T-helper 1 cell treated with Interleukin-12 subunit alpha and Interleukin-12 subunit beta and Interleukin-4 antibody, amounts not matched to agents 30 μg/mL and 1 μg/mL, for 36 hours (primary cell): ENCODE results near the gene RPF1.
A peak's percentile ranks its signal among the peaks of the same experiment; 100 is the strongest.

Source experiments
- H3K27ac Mint-ChIP-seq: one replicate; pipeline ENCODE4 v1.8.0; 2021; ENCODE audit warnings: mild to moderate bottlenecking, mixed read lengths
- H3K27me3 Mint-ChIP-seq: one replicate; pipeline ENCODE4 v1.8.0; 2021; ENCODE audit warnings: low read depth, mixed read lengths
- H3K36me3 Mint-ChIP-seq: one replicate; pipeline ENCODE4 v1.8.0; 2021; ENCODE audit warnings: low read depth, mixed read lengths
- H3K4me1 Mint-ChIP-seq: one replicate; pipeline ENCODE4 v1.8.0; 2021; ENCODE audit warnings: low read depth, mixed read lengths
- H3K4me3 Mint-ChIP-seq: one replicate; pipeline ENCODE4 v1.8.0; 2021; ENCODE audit warnings: mild to moderate bottlenecking, moderate library complexity, mixed read lengths
- H3K9me3 Mint-ChIP-seq: one replicate; pipeline ENCODE4 v1.8.0; 2021; ENCODE audit warnings: mixed read lengths

The RPF1 gene

GRCh38 chr1:84467298-84467697 lies 11.8 kb upstream of the RPF1 start:
- no peaks in the 10 kb centered on the region for H3K9me3 Mint-ChIP-seq
- no peak overlapping the region for H3K27ac Mint-ChIP-seq
- H3K27me3 Mint-ChIP-seq, result peaks cover 62% of the 10 kb centered on the region
- no peak overlapping the region for H3K4me3 Mint-ChIP-seq
- H3K4me1 Mint-ChIP-seq, result no peaks in the 10 kb centered on the region
- H3K36me3 Mint-ChIP-seq, result no peaks in the 10 kb centered on the region

GRCh38 chr1:84476225-84476624 lies 2.8 kb upstream of the RPF1 start:
- Mint-ChIP-seq H3K9me3 (peaks cover 16% of the 10 kb centered on the region), H3K27me3 (peaks cover 41% of the 10 kb centered on the region), H3K4me3 (no peak overlapping the region), H3K27ac (no peak overlapping the region), H3K36me3 (peaks cover 15% of the 10 kb centered on the region), H3K4me1 (peaks cover 12% of the 10 kb centered on the region)

- H3K27ac Mint-ChIP-seq, result peak overlapping the region; percentile 99
- H3K9me3 Mint-ChIP-seq, result peaks cover 16% of the 10 kb centered on the region
- peaks cover 37% of the 10 kb centered on the region for H3K36me3 Mint-ChIP-seq
- peaks cover 18% of the 10 kb centered on the region for H3K27me3 Mint-ChIP-seq
- H3K4me1 Mint-ChIP-seq, result peaks cover 26% of the 10 kb centered on the region
- peak overlapping the region; percentile 98 for H3K4me3 Mint-ChIP-seq
These were observed 932 bp downstream of the RPF1 start for GRCh38 chr1:84479998-84480397.

DNA sequence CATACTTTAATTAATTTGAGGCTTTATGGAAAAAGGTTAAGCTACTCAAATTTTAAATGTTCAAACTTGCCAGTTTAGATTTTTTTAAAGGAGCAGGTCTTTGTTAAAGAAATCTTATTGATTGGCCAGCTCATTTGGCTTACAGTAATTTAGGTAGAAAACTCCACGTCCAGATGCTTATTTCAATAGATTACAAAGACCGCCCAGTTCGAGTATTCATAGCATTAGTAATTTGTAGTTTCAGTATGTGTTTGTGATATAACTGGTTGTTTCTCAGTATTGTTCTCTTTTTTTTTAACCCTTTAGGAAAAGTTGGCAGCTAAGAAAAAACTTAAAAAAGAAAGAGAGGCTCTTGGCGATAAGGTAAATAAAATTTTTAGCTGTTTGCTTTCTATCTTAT lies 1.6 kb downstream of the RPF1 start:
- H3K9me3 Mint-ChIP-seq, result peaks cover 16% of the 10 kb centered on the region
- H3K4me1 Mint-ChIP-seq, result peaks cover 27% of the 10 kb centered on the region
- H3K36me3 Mint-ChIP-seq, result peaks cover 41% of the 10 kb centered on the region
- no peak overlapping the region for H3K27ac Mint-ChIP-seq
- H3K4me3 Mint-ChIP-seq, result peak overlapping the region; percentile 18
- H3K27me3 Mint-ChIP-seq, result peaks cover 14% of the 10 kb centered on the region

DNA sequence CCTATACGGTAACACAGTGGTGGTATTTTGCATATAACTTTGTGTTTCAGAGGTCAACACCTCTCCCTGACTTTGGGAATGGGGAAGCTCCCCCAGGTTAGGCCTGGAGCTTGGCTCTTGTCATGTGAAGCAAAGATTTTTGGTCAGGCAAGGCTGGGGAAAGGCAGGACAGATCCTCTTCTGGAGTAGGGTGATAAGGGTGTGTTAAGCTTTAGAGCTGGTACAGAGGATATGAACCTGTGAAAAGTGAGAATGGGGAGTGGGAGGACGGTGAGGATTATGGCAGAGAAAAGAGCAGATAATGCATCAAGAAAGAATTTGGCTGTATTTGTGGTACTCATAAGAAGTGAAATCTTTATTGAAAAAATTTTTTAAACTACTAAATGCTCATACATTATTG lies 2.3 kb downstream of the RPF1 start:
- Mint-ChIP-seq H3K36me3 (peaks cover 46% of the 10 kb centered on the region), H3K4me1 (peaks cover 31% of the 10 kb centered on the region), H3K27me3 (peaks cover 10% of the 10 kb centered on the region), H3K27ac (no peak overlapping the region), H3K4me3 (peak overlapping the region; percentile 41), H3K9me3 (peaks cover 16% of the 10 kb centered on the region)

- H3K4me3 Mint-ChIP-seq, result no peak overlapping the region
- no peak overlapping the region for H3K27ac Mint-ChIP-seq
- peaks cover 19% of the 10 kb centered on the region for H3K4me1 Mint-ChIP-seq
- H3K27me3 Mint-ChIP-seq, result no peaks in the 10 kb centered on the region
- H3K36me3 Mint-ChIP-seq, result peaks cover 43% of the 10 kb centered on the region
- H3K9me3 Mint-ChIP-seq, result no peaks in the 10 kb centered on the region
These were observed 9.0 kb downstream of the RPF1 start for GRCh38 chr1:84488107-84488506.

DNA sequence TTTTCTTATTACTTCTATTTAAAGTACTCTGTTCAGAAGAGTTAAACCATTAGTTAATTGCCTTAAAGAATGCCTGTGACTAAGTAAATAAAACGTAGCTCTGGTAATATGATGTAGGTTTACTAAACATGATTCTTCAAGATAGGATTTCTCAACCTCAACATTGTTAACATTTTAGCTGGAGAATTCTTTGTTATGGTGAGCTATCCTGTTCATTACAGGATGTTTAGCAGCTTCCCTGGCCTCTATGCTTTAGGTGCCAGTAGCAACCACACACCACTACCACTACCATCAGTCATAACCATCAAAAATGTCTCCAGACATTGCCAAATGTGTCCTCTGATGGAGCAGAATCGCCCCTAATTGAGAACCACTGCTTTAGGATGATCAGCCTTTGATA lies 10.7 kb downstream of the RPF1 start:
- no peak overlapping the region for H3K4me3 Mint-ChIP-seq
- no peak overlapping the region for H3K27ac Mint-ChIP-seq
- H3K27me3 Mint-ChIP-seq, result no peaks in the 10 kb centered on the region
- H3K4me1 Mint-ChIP-seq, result peaks cover 16% of the 10 kb centered on the region
- no peaks in the 10 kb centered on the region for H3K9me3 Mint-ChIP-seq
- peaks cover 42% of the 10 kb centered on the region for H3K36me3 Mint-ChIP-seq

DNA sequence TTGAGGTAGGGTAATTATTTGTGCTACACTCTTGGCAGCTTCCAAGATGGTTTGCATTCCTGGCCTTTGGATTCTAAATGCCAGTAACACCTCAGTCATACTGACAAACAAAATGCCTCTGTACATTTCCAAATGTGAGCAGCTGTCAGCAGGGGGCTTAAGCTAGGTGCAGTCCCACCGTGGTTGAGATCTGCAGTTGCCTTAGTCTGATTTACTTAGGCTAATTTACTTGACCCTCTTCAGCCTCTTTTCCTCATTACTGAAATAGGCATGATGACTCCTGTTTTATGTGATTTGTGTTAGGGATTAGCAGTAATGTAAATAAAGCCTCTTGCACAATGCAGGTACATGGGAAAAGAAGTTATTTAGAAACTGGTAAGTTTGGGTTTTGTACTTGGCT lies 13.7 kb downstream of the RPF1 start:
- Mint-ChIP-seq H3K27ac (no peak overlapping the region), H3K27me3 (no peaks in the 10 kb centered on the region), H3K4me1 (peaks cover 6% of the 10 kb centered on the region), H3K36me3 (peaks cover 42% of the 10 kb centered on the region), H3K4me3 (no peak overlapping the region), H3K9me3 (no peaks in the 10 kb centered on the region)

- no peaks in the 10 kb centered on the region for H3K9me3 Mint-ChIP-seq
- no peak overlapping the region for H3K27ac Mint-ChIP-seq
- H3K4me3 Mint-ChIP-seq, result no peak overlapping the region
- H3K4me1 Mint-ChIP-seq, result peaks cover 12% of the 10 kb centered on the region
- peaks cover 48% of the 10 kb centered on the region for H3K36me3 Mint-ChIP-seq
- H3K27me3 Mint-ChIP-seq, result no peaks in the 10 kb centered on the region
These were observed 14.7 kb downstream of the RPF1 start for GRCh38 chr1:84493747-84494146.

GRCh38 chr1:84496498-84496897 lies 17.4 kb downstream of the RPF1 start:
- Mint-ChIP-seq H3K27me3 (no peaks in the 10 kb centered on the region), H3K36me3 (peaks cover 45% of the 10 kb centered on the region), H3K4me1 (peaks cover 14% of the 10 kb centered on the region), H3K4me3 (no peak overlapping the region), H3K27ac (no peak overlapping the region), H3K9me3 (no peaks in the 10 kb centered on the region)

GRCh38 chr1:84497631-84498275 lies 18.7 kb downstream of the RPF1 start:
- Mint-ChIP-seq H3K9me3 (no peaks in the 10 kb centered on the region), H3K27ac (no peak overlapping the region), H3K36me3 (peaks cover 44% of the 10 kb centered on the region), H3K4me3 (no peak overlapping the region), H3K27me3 (no peaks in the 10 kb centered on the region), H3K4me1 (peaks cover 17% of the 10 kb centered on the region)

DNA sequence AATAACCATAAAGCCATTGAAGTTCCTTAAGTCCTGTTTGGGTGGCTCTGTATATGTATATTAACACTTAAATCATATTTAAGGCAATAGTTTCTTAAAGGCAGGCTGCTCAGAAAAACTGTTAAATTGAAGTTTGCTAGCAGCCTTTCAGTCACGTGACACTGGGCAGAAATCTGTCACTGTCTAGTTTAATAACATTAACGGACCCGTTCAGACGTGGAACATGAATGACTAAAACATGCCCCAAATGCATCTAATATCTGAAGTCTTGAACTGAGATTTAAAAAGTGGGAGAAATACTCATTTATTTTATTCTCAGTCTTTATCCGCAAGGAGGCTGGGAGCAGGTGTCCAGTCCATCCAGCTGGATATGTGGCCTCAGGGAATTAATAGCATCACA lies 23.9 kb downstream of the RPF1 start:
- H3K4me1 Mint-ChIP-seq, result peaks cover 40% of the 10 kb centered on the region

GRCh38 chr1:84504580-84505492 lies 25.8 kb downstream of the RPF1 start:
- H3K9me3 Mint-ChIP-seq, result peaks cover 12% of the 10 kb centered on the region
- peak overlapping the region; percentile 97 for H3K4me3 Mint-ChIP-seq
- H3K4me1 Mint-ChIP-seq, result peaks cover 35% of the 10 kb centered on the region

More for the DNA sequence above, 23.9 kb downstream of the RPF1 start:
- H3K27ac Mint-ChIP-seq, result peak overlapping the region; percentile 31
- no peaks in the 10 kb centered on the region for H3K27me3 Mint-ChIP-seq
- H3K4me3 Mint-ChIP-seq, result no peak overlapping the region
- peaks cover 26% of the 10 kb centered on the region for H3K36me3 Mint-ChIP-seq
- H3K9me3 Mint-ChIP-seq, result no peaks in the 10 kb centered on the region

GRCh38 chr1:84505493-84506001 lies 26.5 kb downstream of the RPF1 start:
- Mint-ChIP-seq H3K36me3 (peaks cover 29% of the 10 kb centered on the region), H3K4me3 (peak overlapping the region; percentile 97), H3K4me1 (peaks cover 35% of the 10 kb centered on the region), H3K27me3 (no peaks in the 10 kb centered on the region), H3K9me3 (peaks cover 14% of the 10 kb centered on the region), H3K27ac (peak overlapping the region; percentile 99)

More at GRCh38 chr1:84504580-84505492, 25.8 kb downstream of the RPF1 start:
- Mint-ChIP-seq H3K27me3 (no peaks in the 10 kb centered on the region), H3K36me3 (peaks cover 31% of the 10 kb centered on the region), H3K27ac (peak overlapping the region; percentile 97)
